HFF-Myc (cell line): Measurements from ENCODE around the gene GP2.

Source experiments
- DNase-seq: peaks from one replicate; pipeline ENCODE4 v3.0.0-alpha.2; 2011; ENCODE audit warnings: low read depth; ENCODE audit errors: extremely low read depth
- H3K4me3 ChIP-seq: replicated peaks from 2 replicates; pipeline ENCODE4 v1.5.1; 2011; ENCODE audit warnings: low read depth, mild to moderate bottlenecking, control low read depth, low read length
- TF ChIP-seq, protein P1 (sequence below): IDR thresholded peaks from 2 replicates; pipeline ENCODE4 v1.5.1; 2012; ENCODE audit warnings: mild to moderate bottlenecking, low read depth, low read length, control low read depth; ENCODE audit errors: missing control alignments

The GP2 gene

DNA sequence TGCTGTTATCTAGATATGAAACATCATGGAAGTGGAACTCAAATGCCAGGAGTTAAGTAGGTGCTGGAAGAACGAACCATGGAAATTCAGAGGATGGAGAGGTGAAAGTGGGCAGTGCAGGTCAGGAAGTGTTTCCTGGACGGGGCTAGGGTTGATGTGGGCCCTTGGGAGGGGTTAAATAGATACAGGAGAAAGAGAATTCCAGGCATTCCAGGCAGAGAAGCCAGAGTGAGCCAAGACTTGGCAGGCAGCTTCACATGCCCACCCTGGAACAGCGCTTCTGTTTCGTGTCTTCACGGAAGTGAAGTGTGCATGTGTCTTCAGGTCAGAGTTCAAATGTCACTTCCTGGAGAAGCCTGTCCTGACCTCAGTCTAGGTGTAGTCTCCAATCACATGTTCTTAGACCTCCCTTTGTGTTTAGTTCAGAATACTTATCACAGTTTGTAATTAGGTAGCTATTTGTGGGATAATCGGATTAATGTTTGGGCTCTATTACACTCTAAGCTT is 41.3 kb downstream of the GP2 start:
- DNase-seq = no peak
- TF ChIP-seq, protein P1, sequence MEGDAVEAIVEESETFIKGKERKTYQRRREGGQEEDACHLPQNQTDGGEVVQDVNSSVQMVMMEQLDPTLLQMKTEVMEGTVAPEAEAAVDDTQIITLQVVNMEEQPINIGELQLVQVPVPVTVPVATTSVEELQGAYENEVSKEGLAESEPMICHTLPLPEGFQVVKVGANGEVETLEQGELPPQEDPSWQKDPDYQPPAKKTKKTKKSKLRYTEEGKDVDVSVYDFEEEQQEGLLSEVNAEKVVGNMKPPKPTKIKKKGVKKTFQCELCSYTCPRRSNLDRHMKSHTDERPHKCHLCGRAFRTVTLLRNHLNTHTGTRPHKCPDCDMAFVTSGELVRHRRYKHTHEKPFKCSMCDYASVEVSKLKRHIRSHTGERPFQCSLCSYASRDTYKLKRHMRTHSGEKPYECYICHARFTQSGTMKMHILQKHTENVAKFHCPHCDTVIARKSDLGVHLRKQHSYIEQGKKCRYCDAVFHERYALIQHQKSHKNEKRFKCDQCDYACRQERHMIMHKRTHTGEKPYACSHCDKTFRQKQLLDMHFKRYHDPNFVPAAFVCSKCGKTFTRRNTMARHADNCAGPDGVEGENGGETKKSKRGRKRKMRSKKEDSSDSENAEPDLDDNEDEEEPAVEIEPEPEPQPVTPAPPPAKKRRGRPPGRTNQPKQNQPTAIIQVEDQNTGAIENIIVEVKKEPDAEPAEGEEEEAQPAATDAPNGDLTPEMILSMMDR = no peak
- no peak overlapping the region for H3K4me3 ChIP-seq

DNA sequence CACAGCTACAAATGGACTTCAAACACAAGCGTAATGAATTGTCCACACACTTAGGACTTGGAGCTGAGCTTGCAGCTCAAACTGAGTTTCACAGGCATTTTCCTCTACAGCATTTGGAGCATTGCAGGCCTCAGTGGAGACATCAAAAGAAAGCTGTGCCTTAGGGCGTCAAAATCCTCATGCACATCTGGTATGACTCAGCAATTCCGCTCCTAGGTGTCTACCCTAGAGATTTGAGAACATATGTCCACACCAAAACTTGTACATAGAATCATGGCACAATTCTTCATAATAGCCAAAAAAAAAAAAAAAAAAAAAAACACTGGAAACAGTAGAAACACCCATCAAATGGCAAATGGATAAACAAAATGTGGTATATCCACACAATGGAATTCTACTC is 47.1 kb downstream of the GP2 start:
- TF ChIP-seq, protein P1 = no peak
- H3K4me3 ChIP-seq = no peak overlapping the region

GRCh38 chr16:20271893-20272292 is 55.4 kb downstream of the GP2 start:
- no peak overlapping the region for H3K4me3 ChIP-seq
- TF ChIP-seq, protein P1 = no peak
- no peak for DNase-seq

More for the DNA sequence above, 47.1 kb downstream of the GP2 start:
- DNase-seq = no peak

DNA sequence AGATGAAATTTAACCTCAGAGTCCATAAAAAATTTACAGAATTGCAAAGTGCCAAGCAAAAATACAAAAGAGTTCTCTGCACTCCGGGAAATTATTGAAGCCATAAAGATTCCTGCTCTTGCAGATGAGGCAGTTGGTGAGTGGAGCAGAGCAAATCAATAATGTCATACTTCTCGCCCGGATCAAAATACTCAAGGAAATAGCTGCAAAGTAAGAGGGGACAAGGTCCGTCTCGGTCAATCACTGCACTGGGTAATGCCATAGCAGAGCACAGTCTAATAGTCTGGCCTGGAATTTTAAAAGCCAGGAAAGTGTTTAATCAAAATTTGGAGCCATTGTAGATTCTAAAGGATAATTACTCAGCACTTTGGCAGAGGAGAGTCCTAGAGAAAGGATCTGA is 58.9 kb downstream of the GP2 start:
- no peak for DNase-seq
- H3K4me3 ChIP-seq = no peak overlapping the region
- TF ChIP-seq, protein P1 = no peak

DNA sequence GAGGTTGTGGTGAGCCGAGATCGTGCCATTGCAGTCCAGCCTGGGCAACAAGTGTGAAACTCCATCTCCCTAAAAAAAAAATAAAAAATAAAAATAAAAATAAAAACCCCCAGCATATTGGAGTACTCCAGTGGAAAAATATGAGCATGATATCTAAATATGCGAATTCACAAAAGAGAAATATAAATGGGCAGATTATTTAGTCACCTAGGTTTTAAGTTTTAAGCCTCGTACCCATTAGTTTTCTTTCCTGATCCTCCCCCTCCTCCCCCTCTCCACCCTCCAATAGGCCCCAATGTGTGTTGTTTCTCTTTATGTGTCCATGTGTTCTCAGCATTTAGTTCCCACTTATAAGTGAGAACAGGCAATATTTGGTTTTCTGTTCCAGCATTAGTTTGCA is 62.3 kb downstream of the GP2 start:
- no peak overlapping the region for H3K4me3 ChIP-seq
- TF ChIP-seq, protein P1 = no peak
- DNase-seq = no peak

DNA sequence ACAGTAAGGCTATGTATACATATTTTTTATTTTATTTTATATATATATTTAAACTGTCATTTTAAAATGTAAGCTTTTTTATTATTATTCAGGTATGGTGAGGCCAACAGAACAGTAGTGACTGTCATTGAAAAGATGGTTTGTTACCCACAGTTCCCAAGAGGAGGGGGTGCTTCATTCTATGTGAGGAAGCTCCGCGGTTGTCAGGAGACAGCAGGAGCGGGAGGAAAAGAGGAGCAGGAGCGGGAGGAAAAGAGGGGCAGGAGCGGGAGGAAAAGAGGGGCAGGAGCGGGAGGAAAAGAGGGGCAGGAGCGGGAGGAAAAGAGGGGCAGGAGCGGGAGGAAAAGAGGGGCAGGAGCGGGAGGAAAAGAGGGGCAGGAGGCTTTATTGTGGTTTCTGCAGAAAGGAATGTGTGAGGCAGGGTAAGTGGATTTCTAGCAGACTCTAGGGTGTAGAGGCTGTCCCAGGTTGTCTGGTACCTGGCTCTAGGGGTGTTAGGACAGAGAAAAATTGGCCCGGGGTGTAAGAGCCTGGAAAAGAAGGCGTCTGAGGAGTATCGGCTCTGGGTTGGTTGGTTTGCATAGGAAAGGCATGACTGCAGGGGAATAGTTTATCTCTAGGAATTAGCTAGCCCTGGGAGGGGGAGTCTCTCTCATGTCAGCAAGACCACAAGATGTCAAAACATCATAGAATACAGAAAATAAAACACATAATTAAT is 64.0 kb downstream of the GP2 start:
- TF ChIP-seq, protein P1 = no peak
- no peak overlapping the region for H3K4me3 ChIP-seq
- no peak for DNase-seq
